HuH-7.5 (cell line): ENCODE results near the gene SLC16A7.

Source experiments
- DNase-seq: peaks from one replicate; pipeline ENCODE4 v3.0.0; 2011; ENCODE audit warnings: low spot score

SLC16A7 gene

DNA sequence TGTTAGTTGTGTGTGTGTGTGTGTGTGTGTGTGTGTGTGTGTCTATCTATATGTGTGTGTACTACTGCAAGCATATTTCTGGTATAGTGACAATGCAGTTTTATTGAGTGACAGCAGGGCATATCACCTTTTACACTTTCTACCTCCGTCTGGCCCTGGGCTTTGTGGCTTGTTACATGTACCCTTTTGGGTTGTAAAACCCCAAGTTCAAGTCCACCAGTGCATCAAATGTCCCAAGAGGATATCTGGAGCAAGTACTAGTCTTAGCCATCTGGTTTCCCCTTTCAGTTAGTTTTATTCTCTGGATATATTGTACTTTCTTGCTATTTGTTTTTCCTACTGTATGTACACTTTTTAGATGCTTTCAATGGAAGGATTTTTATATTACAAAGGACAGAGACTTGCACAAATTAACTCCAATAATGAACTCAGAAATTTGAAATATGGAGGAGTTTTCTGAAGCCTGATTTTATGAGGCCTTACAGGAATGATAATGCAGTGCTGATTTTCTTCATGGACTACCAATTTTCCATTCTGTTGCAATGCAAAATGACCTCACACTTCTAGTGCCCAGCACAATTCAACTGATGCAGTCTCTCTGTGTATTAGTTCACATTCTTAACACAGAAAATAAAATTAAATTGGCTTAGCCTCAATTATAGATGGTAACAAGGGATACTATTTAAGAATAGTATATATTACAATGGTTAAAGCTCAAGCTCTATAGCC, 29.1 kb downstream of the SLC16A7 start:
- no peak for DNase-seq

- DNase-seq, result no peak
These were observed 30.6 kb downstream of the SLC16A7 start for GRCh38 chr12:59626382-59626781.

DNA sequence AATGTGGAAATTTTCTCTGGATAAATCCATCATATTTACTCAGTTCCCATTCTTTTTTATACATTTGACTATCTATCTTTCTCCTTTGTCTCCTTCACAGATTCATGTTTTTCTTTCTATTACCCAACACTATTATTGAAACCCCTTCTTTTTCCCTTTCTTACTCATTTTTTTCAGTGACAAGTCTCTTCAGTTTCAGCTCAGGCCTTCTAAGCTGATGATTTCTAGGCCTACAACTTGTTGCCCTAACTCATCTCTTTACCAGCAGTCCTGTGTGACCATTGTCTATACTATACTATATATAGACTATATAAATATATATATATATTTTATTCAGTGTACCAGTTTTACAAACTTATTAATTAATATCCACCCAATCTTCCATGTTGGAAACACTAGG, 31.8 kb downstream of the SLC16A7 start:
- no peak for DNase-seq

DNA sequence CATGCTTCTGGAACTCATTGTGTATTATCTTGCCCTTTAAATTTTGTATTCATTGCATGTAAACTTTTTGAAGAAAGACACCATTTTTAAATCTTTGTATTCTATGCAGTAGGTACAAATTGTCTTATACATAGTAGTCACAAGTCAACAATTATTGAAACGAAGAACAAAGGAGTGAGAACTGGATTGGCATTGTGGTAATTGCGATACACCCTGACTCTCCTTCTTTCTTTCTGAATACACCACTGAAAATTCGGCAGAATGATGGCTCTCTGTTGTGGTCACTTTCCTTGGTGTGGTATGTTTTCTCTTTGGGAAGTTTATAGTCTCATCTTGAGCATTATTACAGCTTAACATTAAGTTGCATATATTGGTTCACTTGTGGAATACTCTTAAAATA, 34.1 kb downstream of the SLC16A7 start:
- no peak for DNase-seq

DNA sequence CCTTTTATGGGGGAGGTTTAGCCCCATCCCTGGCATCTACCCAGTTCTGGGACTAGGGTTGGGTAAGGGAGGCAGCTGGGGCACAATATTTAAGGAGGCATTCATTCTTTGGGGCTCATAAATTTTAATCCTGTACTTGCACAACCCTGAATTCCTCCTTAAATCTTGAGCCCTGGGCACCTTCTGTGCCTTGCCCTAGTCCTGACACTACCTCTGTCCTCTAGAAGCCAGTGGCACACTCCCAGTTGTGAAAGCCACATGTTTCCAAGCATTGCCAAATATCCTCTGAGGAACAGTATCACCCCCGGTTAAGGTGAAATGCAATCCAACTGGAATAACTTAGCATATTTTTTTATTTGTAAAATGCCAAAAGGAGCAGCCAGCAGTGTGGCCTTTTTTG, 36.6 kb downstream of the SLC16A7 start:
- DNase-seq, result no peak

DNA sequence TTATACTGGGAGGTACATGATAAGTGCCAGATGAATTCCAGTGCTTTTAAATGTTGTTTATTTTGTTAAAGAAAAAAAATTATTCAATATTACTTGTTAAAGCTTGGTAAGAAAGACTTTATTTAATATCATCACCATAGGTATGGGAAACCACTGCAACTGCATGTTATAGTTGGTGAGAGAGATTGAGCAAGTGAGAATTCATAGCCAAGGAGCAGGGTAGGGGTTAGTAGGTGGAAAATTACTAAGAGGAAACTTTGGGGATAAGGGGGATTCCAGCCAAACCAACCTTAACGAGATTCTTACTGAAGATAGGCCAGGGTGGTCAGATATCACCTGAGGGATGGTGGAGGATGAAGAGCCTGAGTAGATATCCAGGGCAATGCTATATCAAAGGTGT, 38.4 kb downstream of the SLC16A7 start:
- no peak for DNase-seq

GRCh38 chr12:59636945-59637691, 41.3 kb downstream of the SLC16A7 start:
- no peak for DNase-seq

DNA sequence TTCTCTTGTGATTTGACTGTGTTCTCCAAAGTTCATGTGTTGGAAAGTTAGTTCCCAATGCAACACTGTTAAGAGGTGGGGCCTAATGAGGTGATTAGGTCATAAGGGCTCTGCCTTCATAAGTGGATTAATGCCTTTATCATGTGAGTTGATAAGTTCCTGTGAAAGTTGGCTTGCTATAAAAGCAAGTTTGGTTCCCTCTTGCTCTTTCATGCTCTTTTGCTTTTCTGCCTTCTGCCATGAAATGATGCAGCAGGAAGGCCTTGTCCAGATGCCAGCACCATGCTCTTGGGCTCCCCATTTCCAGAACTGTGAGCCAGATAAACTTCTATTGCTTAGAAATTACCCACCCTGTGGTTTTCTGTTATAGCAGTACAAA, 41.9 kb downstream of the SLC16A7 start:
- DNase-seq, result no peak

DNA sequence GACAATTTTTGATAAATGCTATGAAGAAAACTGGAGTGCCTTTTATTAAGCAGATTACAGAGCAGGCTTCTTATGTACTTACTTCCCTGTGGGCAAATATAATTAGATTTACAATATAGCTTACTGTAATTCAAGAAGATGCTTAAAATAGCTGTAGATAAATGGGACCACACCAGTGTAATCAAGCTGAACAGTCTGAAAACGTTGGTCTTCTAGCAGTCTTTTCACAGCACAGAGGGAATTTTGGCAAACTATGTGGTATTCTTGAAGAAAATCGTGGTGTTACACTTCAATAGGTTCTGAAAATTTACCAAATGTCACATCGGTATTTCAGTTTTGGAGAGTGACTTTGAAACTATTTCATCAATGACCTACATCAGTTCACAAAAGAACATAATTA, 47.7 kb downstream of the SLC16A7 start:
- DNase-seq, result no peak

- no peak for DNase-seq
These were observed 49.4 kb downstream of the SLC16A7 start for GRCh38 chr12:59645242-59645641.

GRCh38 chr12:59646636-59647035, 50.8 kb downstream of the SLC16A7 start:
- no peak for DNase-seq

- DNase-seq, result no peak
These were observed 53.4 kb downstream of the SLC16A7 start for GRCh38 chr12:59649203-59649602.

GRCh38 chr12:59650588-59651228, 54.9 kb downstream of the SLC16A7 start:
- peak; percentile 6 for DNase-seq

GRCh38 chr12:59651229-59651920, 55.5 kb downstream of the SLC16A7 start:
- no peak for DNase-seq

- DNase-seq, result no peak
These were observed 56.3 kb downstream of the SLC16A7 start for GRCh38 chr12:59652130-59652529.

GRCh38 chr12:59654061-59654460, 58.2 kb downstream of the SLC16A7 start:
- no peak for DNase-seq

DNA sequence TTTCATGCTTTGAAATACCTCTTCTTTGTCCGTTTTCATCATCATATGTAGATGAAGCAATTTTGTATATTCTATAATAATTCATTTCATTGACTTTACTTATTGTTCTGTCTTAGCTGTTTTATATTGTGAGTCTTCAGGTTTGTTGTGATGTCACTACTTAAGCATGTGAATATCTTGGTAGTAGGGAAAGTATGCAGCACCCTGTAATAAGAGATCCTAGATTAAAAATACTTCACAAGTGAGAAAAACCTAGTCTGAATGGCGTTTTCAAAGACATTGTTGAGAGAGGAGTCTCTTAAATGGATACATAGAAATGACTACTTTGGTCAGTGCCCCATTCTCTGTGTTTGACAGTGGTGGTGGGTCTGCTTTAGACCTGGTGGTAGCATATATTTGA, 61.4 kb downstream of the SLC16A7 start:
- DNase-seq, result no peak

DNA sequence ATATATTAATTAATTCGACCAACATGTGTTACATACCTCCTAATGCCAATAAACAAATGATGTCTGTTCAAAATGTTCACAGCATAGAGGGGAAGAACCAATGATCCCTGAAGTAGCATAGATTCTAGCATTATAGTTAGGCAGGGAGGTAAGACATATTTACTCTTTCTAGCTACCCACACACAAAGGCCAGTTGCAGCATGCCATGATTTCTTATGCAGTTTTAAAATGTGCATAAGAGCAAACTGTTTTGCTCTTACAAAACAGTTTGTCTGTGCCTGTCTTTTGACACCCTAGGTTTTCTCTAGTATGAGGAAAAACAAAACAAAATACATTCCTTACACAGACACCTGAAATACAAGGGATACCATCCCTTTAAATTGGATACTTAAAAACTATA, 61.9 kb downstream of the SLC16A7 start:
- no peak for DNase-seq

- DNase-seq, result no peak
These were observed 64.3 kb downstream of the SLC16A7 start for GRCh38 chr12:59660148-59660547.

DNA sequence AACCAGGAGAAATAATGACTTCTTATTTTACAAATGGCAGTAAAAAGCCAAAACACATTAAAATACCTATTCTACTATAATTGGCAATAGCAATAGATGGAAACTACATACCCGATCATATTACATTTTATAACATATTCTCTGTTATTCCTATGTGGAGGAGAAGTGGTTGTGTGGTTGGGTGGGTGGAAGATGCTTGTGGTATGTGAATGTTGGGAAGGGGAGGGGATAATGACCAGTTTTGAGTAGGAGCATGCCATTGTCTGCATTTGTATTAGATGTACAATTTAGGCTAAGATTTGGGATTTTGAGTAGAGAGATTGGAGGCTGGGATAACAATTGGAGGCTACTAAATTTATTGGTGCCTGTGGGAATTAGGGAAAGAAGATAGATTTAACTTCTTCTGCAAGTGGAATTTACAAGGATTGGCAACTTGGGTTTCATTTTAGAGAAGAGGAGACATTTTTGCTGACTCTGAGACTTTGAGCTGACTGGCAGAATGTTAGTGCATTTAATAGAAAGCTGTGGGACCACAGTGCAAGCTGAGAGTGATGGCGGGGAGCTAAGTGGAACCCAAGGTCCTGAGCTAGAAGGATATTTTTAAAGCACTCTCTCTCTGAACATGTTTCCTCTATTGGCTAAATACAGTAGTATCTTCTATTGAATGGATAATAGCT, 65.2 kb downstream of the SLC16A7 start:
- no peak for DNase-seq

- DNase-seq, result no peak
These were observed 68.7 kb downstream of the SLC16A7 start for GRCh38 chr12:59664495-59664894.

DNA sequence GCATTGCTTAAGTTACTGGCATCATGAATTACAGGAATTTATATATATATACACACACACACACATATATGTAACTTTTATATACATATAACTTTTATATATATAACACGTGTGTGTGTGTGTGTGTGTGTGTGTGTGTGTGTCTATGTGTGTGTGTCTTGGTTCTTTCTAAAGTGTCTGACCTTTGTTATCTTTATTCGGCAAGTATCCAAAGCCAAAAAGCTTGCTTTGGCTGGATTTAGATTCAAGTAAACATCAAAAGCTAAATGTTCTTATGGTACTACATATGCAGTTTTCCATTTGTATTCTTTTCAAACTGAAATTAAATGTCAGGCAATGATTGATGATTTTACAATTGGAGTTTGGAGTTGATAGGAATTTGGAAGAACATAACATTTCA, 69.9 kb downstream of the SLC16A7 start:
- no peak for DNase-seq
